Adrenal gland (tissue), 5 donors: ENCODE results near the gene CELF2.

Source experiments
- POLR2A ChIP-seq, 2 donors: fragments of 450-650 bp; IDR thresholded peaks; one replicate each; pipeline ENCODE4 v1.6.1; 2017; ENCODE audit warnings: antibody characterized with exemption in 2 of 2, mild to moderate bottlenecking in 2 of 2, moderate library complexity in 1 of 2
- TF ChIP-seq, protein P1 (sequence below), 6 experiments: fragments of 450-650 bp in 4 of 6; fragments of 200-600 bp in 2 of 6; sonication (generic) in 1 of 6; IDR thresholded peaks; 1 replicate in 5 of 6; 2 replicates in 1 of 6; pipeline versions ENCODE4 v1.5.1 to v1.8.0; 2016 to 2021; ENCODE audit warnings: antibody characterized with exemption in 6 of 6, mild to moderate bottlenecking in 2 of 6, moderate library complexity in 1 of 6
- donor health status: DM: no; HTN: no; CAD: no.

DNA sequence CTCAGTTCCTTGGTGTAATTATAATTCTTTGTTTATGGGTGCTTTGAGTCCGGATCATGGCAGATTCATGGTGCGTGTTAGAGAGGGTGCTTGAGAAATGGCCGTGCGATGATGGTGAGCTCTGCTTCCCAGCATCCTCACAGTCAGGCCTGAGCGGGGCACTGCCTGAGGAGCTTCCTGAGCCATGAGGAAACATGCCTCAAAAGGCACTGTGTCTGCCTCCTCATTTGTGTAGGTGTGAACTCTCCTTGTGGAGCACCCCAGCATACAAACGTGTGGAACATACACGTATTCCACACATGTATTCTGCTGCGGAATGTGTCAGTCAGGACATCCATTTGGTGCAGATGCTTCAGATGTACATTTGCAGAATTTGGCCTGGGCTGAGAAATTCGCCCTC lies 205.4 kb downstream of the CELF2 start:
- TF ChIP-seq, protein P1, sequence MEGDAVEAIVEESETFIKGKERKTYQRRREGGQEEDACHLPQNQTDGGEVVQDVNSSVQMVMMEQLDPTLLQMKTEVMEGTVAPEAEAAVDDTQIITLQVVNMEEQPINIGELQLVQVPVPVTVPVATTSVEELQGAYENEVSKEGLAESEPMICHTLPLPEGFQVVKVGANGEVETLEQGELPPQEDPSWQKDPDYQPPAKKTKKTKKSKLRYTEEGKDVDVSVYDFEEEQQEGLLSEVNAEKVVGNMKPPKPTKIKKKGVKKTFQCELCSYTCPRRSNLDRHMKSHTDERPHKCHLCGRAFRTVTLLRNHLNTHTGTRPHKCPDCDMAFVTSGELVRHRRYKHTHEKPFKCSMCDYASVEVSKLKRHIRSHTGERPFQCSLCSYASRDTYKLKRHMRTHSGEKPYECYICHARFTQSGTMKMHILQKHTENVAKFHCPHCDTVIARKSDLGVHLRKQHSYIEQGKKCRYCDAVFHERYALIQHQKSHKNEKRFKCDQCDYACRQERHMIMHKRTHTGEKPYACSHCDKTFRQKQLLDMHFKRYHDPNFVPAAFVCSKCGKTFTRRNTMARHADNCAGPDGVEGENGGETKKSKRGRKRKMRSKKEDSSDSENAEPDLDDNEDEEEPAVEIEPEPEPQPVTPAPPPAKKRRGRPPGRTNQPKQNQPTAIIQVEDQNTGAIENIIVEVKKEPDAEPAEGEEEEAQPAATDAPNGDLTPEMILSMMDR (IDR thresholded peaks at IDR 0.05), result no peak
- no peak for TF ChIP-seq POLR2A (IDR thresholded peaks at IDR 0.05)
